Eye (tissue), 1 donor: Measurements from ENCODE around the gene INPP4B.
"Not testable (repeated sequence)": the region's sequence is repeated elsewhere in the genome, so short reads cannot be mapped to it uniquely, and the experiment has no call there.

ENCODE experiments used
- DNase-seq: peaks from one replicate; pipeline ENCODE4 v3.0.0-alpha.2; 2015

The INPP4B gene

GRCh38 chr4:142663828-142664227 is 182.3 kb downstream of the INPP4B start:
- DNase-seq = no peak

- no peak for DNase-seq
These were observed 185.4 kb downstream of the INPP4B start for GRCh38 chr4:142660728-142661127.

- peak; percentile 2 for DNase-seq
These were observed 189.9 kb downstream of the INPP4B start for GRCh38 chr4:142656178-142656577.

GRCh38 chr4:142648378-142648777 is 197.7 kb downstream of the INPP4B start:
- DNase-seq = no peak

- DNase-seq = peak; percentile 2
These were observed 200.5 kb downstream of the INPP4B start for GRCh38 chr4:142645475-142646108.

GRCh38 chr4:142644628-142645027 is 201.5 kb downstream of the INPP4B start:
- not testable (repeated sequence) for DNase-seq

- no peak for DNase-seq
These were observed 208.5 kb downstream of the INPP4B start for GRCh38 chr4:142637614-142638013.

GRCh38 chr4:142631836-142632235 is 214.3 kb downstream of the INPP4B start:
- DNase-seq = no peak

GRCh38 chr4:142615324-142615665 is 230.8 kb downstream of the INPP4B start:
- DNase-seq = no peak

GRCh38 chr4:142614621-142615323 is 231.3 kb downstream of the INPP4B start:
- DNase-seq = no peak

GRCh38 chr4:142607976-142608375 is 238.1 kb downstream of the INPP4B start:
- DNase-seq = no peak

- no peak for DNase-seq
These were observed 245.1 kb downstream of the INPP4B start for GRCh38 chr4:142600952-142601351.

- no peak for DNase-seq
These were observed 248.0 kb downstream of the INPP4B start for GRCh38 chr4:142598132-142598531.

GRCh38 chr4:142596595-142596994 is 249.5 kb downstream of the INPP4B start:
- no peak for DNase-seq

GRCh38 chr4:142596121-142596520 is 250.0 kb downstream of the INPP4B start:
- no peak for DNase-seq

- no peak for DNase-seq
These were observed 250.8 kb downstream of the INPP4B start for GRCh38 chr4:142595222-142595871.

- DNase-seq = no peak
These were observed 260.7 kb downstream of the INPP4B start for GRCh38 chr4:142585411-142585810.

GRCh38 chr4:142583708-142584107 is 262.4 kb downstream of the INPP4B start:
- no peak for DNase-seq

- no peak for DNase-seq
These were observed 263.8 kb downstream of the INPP4B start for GRCh38 chr4:142582340-142582739.

GRCh38 chr4:142581881-142582280 is 264.2 kb downstream of the INPP4B start:
- no peak for DNase-seq

GRCh38 chr4:142579443-142579842 is 266.7 kb downstream of the INPP4B start:
- DNase-seq = no peak

- DNase-seq = no peak
These were observed 271.8 kb downstream of the INPP4B start for GRCh38 chr4:142574306-142574705.

- no peak for DNase-seq
These were observed 274.0 kb downstream of the INPP4B start for GRCh38 chr4:142572071-142572470.
